Stimulated activated effector memory CD8-positive, alpha-beta T cell treated with anti-CD3 and anti-CD28 coated beads, Interleukin-12 subunit alpha, Interleukin-12 subunit beta, amount 100 ng/mL, for 72 hours (primary cell): ENCODE results near the gene FHIT.

ENCODE experiments used
- ATAC-seq: fragments of 150-1000 bp; cut with Tn5 transposase; 2 replicates; pipeline ENCODE4 v1.10.0; 2021
- DNase-seq, 2 donors: peaks; one replicate each; pipeline ENCODE4 v3.0.0; 2021 to 2022; ENCODE audit warnings: low spot score in 2 of 2
- H3K27ac Mint-ChIP-seq: one replicate; pipeline ENCODE4 v1.8.0; 2022; ENCODE audit warnings: mild to moderate bottlenecking, mixed read lengths
- H3K36me3 Mint-ChIP-seq: one replicate; pipeline ENCODE4 v1.8.0; 2022; ENCODE audit warnings: mild to moderate bottlenecking, mixed read lengths
- H3K4me1 Mint-ChIP-seq: one replicate; pipeline ENCODE4 v1.8.0; 2022; ENCODE audit warnings: mixed read lengths
- H3K4me3 Mint-ChIP-seq: one replicate; pipeline ENCODE4 v1.8.0; 2022; ENCODE audit warnings: mild to moderate bottlenecking, mixed read lengths
- H3K9me3 Mint-ChIP-seq: one replicate; pipeline ENCODE4 v1.8.0; 2022; ENCODE audit warnings: mixed read lengths

Gene FHIT

GRCh38 chr3:59754456-59755129 lies 1496.7 kb downstream of the FHIT start:
- no peaks in the 10 kb centered on the region for H3K36me3 Mint-ChIP-seq
- ATAC-seq (no peak), DNase-seq (no peak)
- H3K4me1 Mint-ChIP-seq: peaks cover 19% of the 10 kb centered on the region
- no peaks in the 10 kb centered on the region for H3K9me3 Mint-ChIP-seq
- no peak overlapping the region for H3K27ac Mint-ChIP-seq
- H3K4me3 Mint-ChIP-seq: no peak overlapping the region

- DNase-seq (no peak), ATAC-seq (no peak)
- Mint-ChIP-seq H3K36me3 (no peaks in the 10 kb centered on the region), H3K4me3 (no peak overlapping the region), H3K4me1 (peaks cover 13% of the 10 kb centered on the region), H3K27ac (no peak overlapping the region), H3K9me3 (no peaks in the 10 kb centered on the region)
These were observed 1497.3 kb downstream of the FHIT start for GRCh38 chr3:59753808-59754450.

- H3K4me1 Mint-ChIP-seq: peaks cover 10% of the 10 kb centered on the region
- H3K36me3 Mint-ChIP-seq: no peaks in the 10 kb centered on the region
- peak; percentile 61 for ATAC-seq
- no peak for DNase-seq
- no peak overlapping the region for H3K27ac Mint-ChIP-seq
- H3K9me3 Mint-ChIP-seq: no peaks in the 10 kb centered on the region
- H3K4me3 Mint-ChIP-seq: no peak overlapping the region
These were observed 1498.3 kb downstream of the FHIT start for GRCh38 chr3:59752925-59753324.

- ATAC-seq: no peak
- Mint-ChIP-seq H3K36me3 (no peaks in the 10 kb centered on the region), H3K27ac (no peak overlapping the region), H3K4me1 (peaks cover 10% of the 10 kb centered on the region), H3K9me3 (no peaks in the 10 kb centered on the region), H3K4me3 (no peak overlapping the region)
- no peak for DNase-seq
These were observed 1499.6 kb downstream of the FHIT start for GRCh38 chr3:59751606-59752005.

- Mint-ChIP-seq H3K4me3 (no peak overlapping the region), H3K27ac (no peak overlapping the region), H3K9me3 (no peaks in the 10 kb centered on the region), H3K36me3 (no peaks in the 10 kb centered on the region), H3K4me1 (peaks cover 10% of the 10 kb centered on the region)
- ATAC-seq (no peak), DNase-seq (no peak)
These were observed 1500.9 kb downstream of the FHIT start for GRCh38 chr3:59750391-59750790.

GRCh38 chr3:59749291-59749690 lies 1502.0 kb downstream of the FHIT start:
- ATAC-seq: no peak
- no peak for DNase-seq
- Mint-ChIP-seq H3K4me1 (peaks cover 10% of the 10 kb centered on the region), H3K27ac (no peak overlapping the region), H3K4me3 (no peak overlapping the region), H3K9me3 (no peaks in the 10 kb centered on the region), H3K36me3 (no peaks in the 10 kb centered on the region)

GRCh38 chr3:59746585-59746984 lies 1504.7 kb downstream of the FHIT start:
- no peak overlapping the region for H3K4me3 Mint-ChIP-seq
- no peaks in the 10 kb centered on the region for H3K36me3 Mint-ChIP-seq
- H3K9me3 Mint-ChIP-seq: no peaks in the 10 kb centered on the region
- DNase-seq: no peak
- ATAC-seq: no peak
- H3K27ac Mint-ChIP-seq: no peak overlapping the region
- no peaks in the 10 kb centered on the region for H3K4me1 Mint-ChIP-seq

- ATAC-seq: no peak
- H3K4me1 Mint-ChIP-seq: no peaks in the 10 kb centered on the region
- H3K27ac Mint-ChIP-seq: no peak overlapping the region
- H3K9me3 Mint-ChIP-seq: no peaks in the 10 kb centered on the region
- DNase-seq: no peak
- H3K36me3 Mint-ChIP-seq: no peaks in the 10 kb centered on the region
- no peak overlapping the region for H3K4me3 Mint-ChIP-seq
These were observed 1514.0 kb downstream of the FHIT start for GRCh38 chr3:59737241-59737640.

GRCh38 chr3:59734061-59734460 lies 1517.2 kb downstream of the FHIT start:
- Mint-ChIP-seq H3K36me3 (no peaks in the 10 kb centered on the region), H3K4me1 (peaks cover 6% of the 10 kb centered on the region), H3K27ac (no peak overlapping the region), H3K9me3 (no peaks in the 10 kb centered on the region), H3K4me3 (no peak overlapping the region)
- ATAC-seq (no peak), DNase-seq (no peak)

- H3K4me1 Mint-ChIP-seq: peaks cover 6% of the 10 kb centered on the region
- DNase-seq (no peak), ATAC-seq (no peak)
- H3K4me3 Mint-ChIP-seq: no peak overlapping the region
- no peaks in the 10 kb centered on the region for H3K36me3 Mint-ChIP-seq
- no peaks in the 10 kb centered on the region for H3K9me3 Mint-ChIP-seq
- H3K27ac Mint-ChIP-seq: no peak overlapping the region
These were observed 1518.0 kb downstream of the FHIT start for GRCh38 chr3:59733041-59733809.

GRCh38 chr3:59731943-59732342 lies 1519.3 kb downstream of the FHIT start:
- no peaks in the 10 kb centered on the region for H3K36me3 Mint-ChIP-seq
- ATAC-seq: no peak
- H3K9me3 Mint-ChIP-seq: peaks cover under 1% of the 10 kb centered on the region
- H3K4me1 Mint-ChIP-seq: peaks cover 9% of the 10 kb centered on the region
- DNase-seq: no peak
- no peak overlapping the region for H3K27ac Mint-ChIP-seq
- no peak overlapping the region for H3K4me3 Mint-ChIP-seq

- no peak for DNase-seq
- Mint-ChIP-seq H3K36me3 (no peaks in the 10 kb centered on the region), H3K27ac (no peak overlapping the region), H3K4me1 (peaks cover 20% of the 10 kb centered on the region), H3K9me3 (peaks cover 3% of the 10 kb centered on the region), H3K4me3 (no peak overlapping the region)
- ATAC-seq: no peak
These were observed 1520.7 kb downstream of the FHIT start for GRCh38 chr3:59730591-59730990.

- Mint-ChIP-seq H3K36me3 (no peaks in the 10 kb centered on the region), H3K4me1 (peaks cover 20% of the 10 kb centered on the region), H3K4me3 (no peak overlapping the region), H3K9me3 (peaks cover 6% of the 10 kb centered on the region), H3K27ac (no peak overlapping the region)
- ATAC-seq (no peak), DNase-seq (no peak)
These were observed 1522.7 kb downstream of the FHIT start for GRCh38 chr3:59728587-59728908.

GRCh38 chr3:59727902-59728586 lies 1523.2 kb downstream of the FHIT start:
- H3K36me3 Mint-ChIP-seq: no peaks in the 10 kb centered on the region
- ATAC-seq (no peak), DNase-seq (no peak)
- H3K4me3 Mint-ChIP-seq: no peak overlapping the region
- no peak overlapping the region for H3K27ac Mint-ChIP-seq
- peaks cover 20% of the 10 kb centered on the region for H3K4me1 Mint-ChIP-seq
- peaks cover 6% of the 10 kb centered on the region for H3K9me3 Mint-ChIP-seq

GRCh38 chr3:59726279-59726678 lies 1525.0 kb downstream of the FHIT start:
- Mint-ChIP-seq H3K9me3 (peaks cover 6% of the 10 kb centered on the region), H3K4me3 (no peak overlapping the region), H3K4me1 (peaks cover 14% of the 10 kb centered on the region), H3K36me3 (no peaks in the 10 kb centered on the region), H3K27ac (no peak overlapping the region)
- peak; percentile 86 for ATAC-seq
- DNase-seq: peak in 1 of 2 donors; percentile 53
